ENCODE measurements around the gene NACC2.
A peak's percentile ranks its signal among the peaks of the same experiment; 100 is the strongest.

- TF ChIP-seq CTCF (IDR thresholded peaks at IDR 0.05 in 8 of 11, conservative IDR thresholded peaks at IDR 0.05 in 3 of 11) (no peak), POLR2A (IDR thresholded peaks at IDR 0.05) (peak in 1 of 3 donors; percentile 42), POLR2AphosphoS5 (IDR thresholded peaks at IDR 0.05) (peak; percentile 50 to 70 (median 68))
Measured at GRCh38 chr9:136095070-136096058, at the start of gene NACC2.
